Panc1 (cell line): ENCODE measurements around the gene DGCR8.

Experiments
- CTCF ChIP-seq: fragments of 450-650 bp; IDR thresholded peaks from 2 replicates; pipeline ENCODE4 v1.5.1; 2017; ENCODE audit warnings: mild to moderate bottlenecking
- POLR2AphosphoS5 ChIP-seq: IDR thresholded peaks from 2 replicates; pipeline ENCODE4 v1.6.1; 2012; ENCODE audit warnings: mild to moderate bottlenecking, low read depth, low read length, moderate library complexity
- SIN3A ChIP-seq: IDR thresholded peaks from 2 replicates; pipeline ENCODE4 v1.6.1; 2012; ENCODE audit warnings: low read depth, mild to moderate bottlenecking, low read length, moderate library complexity, borderline replicate concordance; ENCODE audit not compliant: insufficient read depth

GRCh38 chr22:20121856-20122415 lies 41.9 kb downstream of the DGCR8 start:
- no peak for TF ChIP-seq SIN3A
- TF ChIP-seq CTCF: no peak
- TF ChIP-seq POLR2AphosphoS5: no peak
